ENCODE measurements around the gene GRPEL1.

GRPEL1 gene

GRCh38 chr4:7062816-7063215 lies 5.0 kb downstream of the GRPEL1 start:
- DNase-seq, result no peak

- no peak for DNase-seq
Measured at GRCh38 chr4:7061815-7062214, 6.0 kb downstream of the GRPEL1 start.

- no peak for DNase-seq
Measured at GRCh38 chr4:7060346-7061150, 7.3 kb downstream of the GRPEL1 start.

- no peak for DNase-seq
Measured at GRCh38 chr4:7059662-7060061, 8.2 kb downstream of the GRPEL1 start.

GRCh38 chr4:7058792-7059191 lies 9.1 kb downstream of the GRPEL1 start:
- DNase-seq, result no peak

- DNase-seq, result no peak
Measured at GRCh38 chr4:7055990-7056325, 11.9 kb downstream of the GRPEL1 start.

- DNase-seq, result no peak
Measured at GRCh38 chr4:7055111-7055989, 12.5 kb downstream of the GRPEL1 start.

GRCh38 chr4:7054106-7054880 lies 13.6 kb downstream of the GRPEL1 start:
- no peak for DNase-seq

GRCh38 chr4:7052923-7053715 lies 14.7 kb downstream of the GRPEL1 start:
- no peak for DNase-seq

- no peak for DNase-seq
Measured at GRCh38 chr4:7052313-7052712, 15.6 kb downstream of the GRPEL1 start.

GRCh38 chr4:7051905-7052304 lies 16.0 kb downstream of the GRPEL1 start:
- DNase-seq, result no peak

- no peak for DNase-seq
Measured at GRCh38 chr4:7051144-7051495, 16.7 kb downstream of the GRPEL1 start.

- DNase-seq, result no peak
Measured at GRCh38 chr4:7050481-7051143, 17.3 kb downstream of the GRPEL1 start.

GRCh38 chr4:7049739-7050138 lies 18.1 kb downstream of the GRPEL1 start:
- no peak for DNase-seq

- no peak for DNase-seq
Measured at GRCh38 chr4:7049295-7049694, 18.6 kb downstream of the GRPEL1 start.

GRCh38 chr4:7048642-7049041 lies 19.2 kb downstream of the GRPEL1 start:
- DNase-seq, result no peak

- no peak for DNase-seq
Measured at GRCh38 chr4:7046971-7047370, 20.9 kb downstream of the GRPEL1 start.

- no peak for DNase-seq
Measured at GRCh38 chr4:7045961-7046921, 21.6 kb downstream of the GRPEL1 start.

GRCh38 chr4:7045553-7045952 lies 22.3 kb downstream of the GRPEL1 start:
- no peak for DNase-seq

- DNase-seq, result no peak
Measured at GRCh38 chr4:7044137-7044930, 23.5 kb downstream of the GRPEL1 start.

All from NCI-H446 (cell line).